ENCODE data around the gene PLD1.

The PLD1 gene

DNA sequence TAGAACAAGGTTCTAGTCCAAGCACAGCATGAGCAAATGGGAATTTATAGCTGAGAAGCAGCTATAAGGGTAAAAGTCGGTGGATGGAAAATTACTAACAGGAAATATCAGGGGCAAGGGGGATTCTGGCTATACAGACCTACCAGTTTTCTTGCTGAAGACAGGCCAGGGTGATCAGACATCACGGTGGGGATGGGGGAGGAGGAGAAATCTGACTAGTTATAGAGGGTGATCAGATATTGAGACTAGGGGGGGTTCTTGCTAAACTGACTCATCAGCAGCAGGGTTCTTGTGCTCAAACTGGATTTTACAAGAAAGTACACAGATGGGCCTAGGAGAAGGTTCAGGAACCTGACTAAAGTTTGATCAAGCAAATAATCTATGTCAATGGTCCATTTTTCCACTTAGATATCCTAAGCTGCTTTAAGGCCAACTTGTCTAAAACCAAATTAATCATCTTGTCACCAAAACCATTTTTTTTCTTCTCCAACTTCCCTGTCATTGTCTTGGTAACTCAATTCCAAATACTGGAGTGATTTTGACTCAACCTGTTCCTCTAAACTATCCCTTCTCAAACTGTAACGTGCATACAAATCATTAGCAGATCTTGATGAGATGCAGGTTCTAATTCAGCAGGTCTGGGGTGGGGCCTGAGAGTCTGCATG is 37.4 kb upstream of the PLD1 start:
- TF ChIP-seq POLR2AphosphoS5 (IDR thresholded peaks at IDR 0.05; ENCODE audit: low read depth, low read length) (no peak), FOXP2 (optimal IDR thresholded peaks at IDR 0.05; ENCODE audit: borderline replicate concordance, extremely low read depth, extremely low read length, insufficient read depth) (no peak), TAF1 (IDR thresholded peaks at IDR 0.05; ENCODE audit: borderline replicate concordance, insufficient read depth, low read length) (no peak), SIN3A (IDR thresholded peaks at IDR 0.05; ENCODE audit: borderline replicate concordance, insufficient read depth, low read length) (no peak)
- TF ChIP-seq, protein P1, sequence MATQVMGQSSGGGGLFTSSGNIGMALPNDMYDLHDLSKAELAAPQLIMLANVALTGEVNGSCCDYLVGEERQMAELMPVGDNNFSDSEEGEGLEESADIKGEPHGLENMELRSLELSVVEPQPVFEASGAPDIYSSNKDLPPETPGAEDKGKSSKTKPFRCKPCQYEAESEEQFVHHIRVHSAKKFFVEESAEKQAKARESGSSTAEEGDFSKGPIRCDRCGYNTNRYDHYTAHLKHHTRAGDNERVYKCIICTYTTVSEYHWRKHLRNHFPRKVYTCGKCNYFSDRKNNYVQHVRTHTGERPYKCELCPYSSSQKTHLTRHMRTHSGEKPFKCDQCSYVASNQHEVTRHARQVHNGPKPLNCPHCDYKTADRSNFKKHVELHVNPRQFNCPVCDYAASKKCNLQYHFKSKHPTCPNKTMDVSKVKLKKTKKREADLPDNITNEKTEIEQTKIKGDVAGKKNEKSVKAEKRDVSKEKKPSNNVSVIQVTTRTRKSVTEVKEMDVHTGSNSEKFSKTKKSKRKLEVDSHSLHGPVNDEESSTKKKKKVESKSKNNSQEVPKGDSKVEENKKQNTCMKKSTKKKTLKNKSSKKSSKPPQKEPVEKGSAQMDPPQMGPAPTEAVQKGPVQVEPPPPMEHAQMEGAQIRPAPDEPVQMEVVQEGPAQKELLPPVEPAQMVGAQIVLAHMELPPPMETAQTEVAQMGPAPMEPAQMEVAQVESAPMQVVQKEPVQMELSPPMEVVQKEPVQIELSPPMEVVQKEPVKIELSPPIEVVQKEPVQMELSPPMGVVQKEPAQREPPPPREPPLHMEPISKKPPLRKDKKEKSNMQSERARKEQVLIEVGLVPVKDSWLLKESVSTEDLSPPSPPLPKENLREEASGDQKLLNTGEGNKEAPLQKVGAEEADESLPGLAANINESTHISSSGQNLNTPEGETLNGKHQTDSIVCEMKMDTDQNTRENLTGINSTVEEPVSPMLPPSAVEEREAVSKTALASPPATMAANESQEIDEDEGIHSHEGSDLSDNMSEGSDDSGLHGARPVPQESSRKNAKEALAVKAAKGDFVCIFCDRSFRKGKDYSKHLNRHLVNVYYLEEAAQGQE (IDR thresholded peaks at IDR 0.05; ENCODE audit: insufficient read depth in 1 of 2, low read depth in 2 of 2, low read length in 2 of 2) = no peak

DNA sequence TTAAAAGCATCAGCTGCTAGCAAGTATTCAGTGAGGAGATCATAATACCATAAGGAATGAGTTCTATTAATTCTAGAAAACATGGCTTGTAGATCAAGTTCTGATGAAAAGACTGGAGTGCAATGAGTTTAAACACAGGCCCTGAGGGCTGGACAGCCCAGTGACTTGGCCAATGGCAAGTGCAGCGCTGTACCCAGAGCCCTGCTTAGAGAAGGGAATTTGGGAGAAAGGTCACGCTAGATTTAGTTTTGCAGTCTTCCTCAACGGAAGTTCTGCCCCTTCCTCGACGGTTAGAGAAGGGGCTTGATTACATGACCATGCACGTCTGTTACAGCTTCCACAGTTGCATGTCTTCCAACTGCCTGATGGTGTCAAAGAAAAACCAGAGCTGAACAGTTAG is 36.9 kb upstream of the PLD1 start:
- TF ChIP-seq POLR2AphosphoS5 (IDR thresholded peaks at IDR 0.05; ENCODE audit: low read depth, low read length) = no peak
- no peak for TF ChIP-seq FOXP2 (optimal IDR thresholded peaks at IDR 0.05; ENCODE audit: borderline replicate concordance, extremely low read depth, extremely low read length, insufficient read depth)
- TF ChIP-seq TAF1 (IDR thresholded peaks at IDR 0.05; ENCODE audit: borderline replicate concordance, insufficient read depth, low read length) = no peak
- TF ChIP-seq SIN3A (IDR thresholded peaks at IDR 0.05; ENCODE audit: borderline replicate concordance, insufficient read depth, low read length) = no peak
- TF ChIP-seq, protein P1 (IDR thresholded peaks at IDR 0.05; ENCODE audit: insufficient read depth in 1 of 2, low read depth in 2 of 2, low read length in 2 of 2) = no peak

DNA sequence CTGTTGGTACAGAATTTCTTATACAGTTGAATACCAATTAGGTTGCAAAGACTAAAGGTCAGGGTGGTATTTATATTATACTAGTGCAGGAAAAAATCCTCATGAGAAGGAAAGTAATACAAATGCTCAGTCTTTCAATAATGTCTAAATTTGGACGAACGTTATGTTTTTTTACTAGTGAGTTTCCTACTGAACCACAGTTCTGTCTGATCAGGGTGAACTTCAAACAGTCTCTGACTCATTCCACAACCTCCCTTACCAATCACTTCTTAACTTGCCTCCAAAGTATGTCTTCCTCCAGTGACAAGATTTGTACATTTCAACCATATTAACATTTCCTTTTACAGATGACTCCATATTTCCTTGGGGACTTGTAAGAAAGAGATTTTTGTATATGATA is 36.3 kb upstream of the PLD1 start:
- no peak for TF ChIP-seq SIN3A (IDR thresholded peaks at IDR 0.05; ENCODE audit: borderline replicate concordance, insufficient read depth, low read length)

DNA sequence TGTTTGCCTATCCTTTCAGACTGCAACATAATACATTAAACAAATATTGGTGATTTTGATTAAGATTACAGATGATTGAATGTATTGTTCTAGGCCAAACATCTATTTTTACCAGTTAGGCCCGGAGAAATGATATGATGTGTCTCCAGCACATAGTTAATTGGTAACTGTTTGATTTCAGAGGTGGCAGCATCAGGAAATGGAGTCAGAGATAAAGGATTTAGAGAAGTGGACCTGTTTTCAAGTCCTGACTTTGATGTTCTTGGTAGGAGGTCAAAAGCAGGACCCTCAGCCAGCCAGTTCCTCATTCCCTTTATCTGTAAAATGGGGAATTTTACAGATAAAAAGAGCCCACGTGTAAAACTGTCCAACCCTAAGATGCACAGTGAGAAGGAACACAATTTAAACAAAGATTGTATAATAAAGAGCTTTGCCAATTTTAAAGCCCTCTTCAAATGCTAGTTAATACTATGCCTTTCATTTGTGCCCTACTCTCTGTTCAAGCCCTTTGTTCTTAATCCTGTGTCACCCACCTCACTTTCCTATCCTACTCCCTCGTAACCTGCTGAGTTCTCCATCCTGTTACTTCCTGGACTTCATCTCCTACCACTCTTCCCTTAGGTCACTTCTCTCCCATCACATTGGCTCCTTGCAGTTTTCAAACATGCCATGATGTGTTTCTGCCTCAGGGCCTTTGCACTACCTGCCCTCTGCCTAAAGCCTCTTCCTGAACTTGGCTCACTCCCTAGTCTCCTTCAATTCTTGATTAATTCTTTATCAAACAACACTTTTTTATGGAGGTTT is 35.4 kb upstream of the PLD1 start:
- TF ChIP-seq FOXP2 (optimal IDR thresholded peaks at IDR 0.05; ENCODE audit: borderline replicate concordance, extremely low read depth, extremely low read length, insufficient read depth) = no peak
- TF ChIP-seq, protein P1 (IDR thresholded peaks at IDR 0.05; ENCODE audit: insufficient read depth in 1 of 2, low read depth in 2 of 2, low read length in 2 of 2) = no peak
- TF ChIP-seq SIN3A (IDR thresholded peaks at IDR 0.05; ENCODE audit: borderline replicate concordance, insufficient read depth, low read length) = no peak
- TF ChIP-seq TAF1 (IDR thresholded peaks at IDR 0.05; ENCODE audit: borderline replicate concordance, insufficient read depth, low read length) = no peak
- TF ChIP-seq POLR2AphosphoS5 (IDR thresholded peaks at IDR 0.05; ENCODE audit: low read depth, low read length) = no peak

DNA sequence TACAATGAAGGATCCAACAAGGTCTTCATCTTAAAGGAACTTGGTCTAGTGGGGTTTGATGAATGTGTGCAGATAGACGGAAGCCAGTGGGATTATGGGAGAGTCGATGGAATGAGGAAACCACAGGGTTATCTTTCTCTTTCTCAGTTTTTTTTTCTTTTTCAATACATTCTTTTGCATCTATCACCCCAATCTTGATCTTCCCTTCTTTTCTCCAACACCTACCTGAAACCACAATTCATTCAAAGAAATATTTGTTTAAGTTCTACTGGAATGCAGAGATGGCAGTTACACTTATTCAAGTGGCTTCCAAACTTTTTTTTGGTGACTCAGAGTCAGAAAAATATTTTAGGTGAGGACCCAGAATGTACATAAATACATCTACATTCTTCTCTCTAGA is 34.6 kb upstream of the PLD1 start:
- no peak for TF ChIP-seq SIN3A (IDR thresholded peaks at IDR 0.05; ENCODE audit: borderline replicate concordance, insufficient read depth, low read length)
- TF ChIP-seq FOXP2 (optimal IDR thresholded peaks at IDR 0.05; ENCODE audit: borderline replicate concordance, extremely low read depth, extremely low read length, insufficient read depth) = no peak
- no peak for TF ChIP-seq POLR2AphosphoS5 (IDR thresholded peaks at IDR 0.05; ENCODE audit: low read depth, low read length)
- TF ChIP-seq, protein P1 (IDR thresholded peaks at IDR 0.05; ENCODE audit: insufficient read depth in 1 of 2, low read depth in 2 of 2, low read length in 2 of 2) = no peak
- TF ChIP-seq TAF1 (IDR thresholded peaks at IDR 0.05; ENCODE audit: borderline replicate concordance, insufficient read depth, low read length) = no peak
